Activated B cell treated with CpG ODN at 0.5 μM for 24 hours (primary cell): ENCODE data around the gene GALNT5. TPM values are rescaled to one million over a fixed set of nuclear protein-coding genes. Genes with fewer than 3 reads are reported as not detected.

Experiments used
- ATAC-seq: fragments of 200-7000 bp; cut with Tn5 transposase; one replicate; pipeline ENCODE4 v1.10.0; 2021; ENCODE audit warnings: low read depth, mild to moderate bottlenecking, moderate library complexity
- CTCF ChIA-PET: fragments of 350-600 bp; sonication (Branson Sonifier 250); formaldehyde crosslinking; loops from one replicate; lab custom pipeline; 2021; ENCODE audit warnings: antibody characterized with exemption; lab: Charles Lee
- POLR2A ChIA-PET: fragments of 350-600 bp; sonication (Branson Sonifier 250); formaldehyde crosslinking; loops from one replicate; lab custom pipeline; 2021; ENCODE audit warnings: antibody characterized with exemption; lab: Charles Lee
- DNase-seq: peaks from one replicate; pipeline ENCODE4 v3.0.0; 2022
- H3K27ac Mint-ChIP-seq: one replicate; pipeline ENCODE4 v1.8.0; 2020; ENCODE audit warnings: mixed read lengths
- H3K27me3 Mint-ChIP-seq: one replicate; pipeline ENCODE4 v1.8.0; 2021; ENCODE audit warnings: mixed read lengths
- H3K36me3 Mint-ChIP-seq: one replicate; pipeline ENCODE4 v1.8.0; 2021; ENCODE audit warnings: low read depth, mixed read lengths
- H3K4me1 Mint-ChIP-seq: one replicate; pipeline ENCODE4 v1.8.0; 2021; ENCODE audit warnings: mixed read lengths
- H3K4me3 Mint-ChIP-seq: one replicate; pipeline ENCODE4 v1.8.0; 2020; ENCODE audit warnings: mild to moderate bottlenecking, mixed read lengths
- H3K9me3 Mint-ChIP-seq: one replicate; pipeline ENCODE4 v1.8.0; 2020; ENCODE audit warnings: mixed read lengths
- intact Hi-C: fragments of 100-400 bp; cut with micrococcal nuclease; formaldehyde crosslinking; loops from one replicate; pipeline ENCODE4 v1.15.1; 2024
- total RNA-seq: library from RNA; stranded (reverse); gene quantifications from 2 replicates; pipeline ENCODE4 v1.2.3, GENCODE V29; 2022
- TF ChIP-seq, protein P1 (sequence below): fragments of 200-600 bp; IDR thresholded peaks from one replicate; pipeline ENCODE4 v1.8.0; 2022; ENCODE audit warnings: antibody characterized with exemption, mild to moderate bottlenecking

GALNT5 gene
- total RNA-seq, 1 donor from 2014 or later, result not detected

- ATAC-seq (no peak), DNase-seq (no peak)
- Mint-ChIP-seq H3K4me1 (peaks cover 6% of the 10 kb centered on the region), H3K4me3 (no peak overlapping the region), H3K36me3 (no peaks in the 10 kb centered on the region), H3K27ac (no peak overlapping the region), H3K27me3 (no peaks in the 10 kb centered on the region), H3K9me3 (no peaks in the 10 kb centered on the region)
- TF ChIP-seq, protein P1, sequence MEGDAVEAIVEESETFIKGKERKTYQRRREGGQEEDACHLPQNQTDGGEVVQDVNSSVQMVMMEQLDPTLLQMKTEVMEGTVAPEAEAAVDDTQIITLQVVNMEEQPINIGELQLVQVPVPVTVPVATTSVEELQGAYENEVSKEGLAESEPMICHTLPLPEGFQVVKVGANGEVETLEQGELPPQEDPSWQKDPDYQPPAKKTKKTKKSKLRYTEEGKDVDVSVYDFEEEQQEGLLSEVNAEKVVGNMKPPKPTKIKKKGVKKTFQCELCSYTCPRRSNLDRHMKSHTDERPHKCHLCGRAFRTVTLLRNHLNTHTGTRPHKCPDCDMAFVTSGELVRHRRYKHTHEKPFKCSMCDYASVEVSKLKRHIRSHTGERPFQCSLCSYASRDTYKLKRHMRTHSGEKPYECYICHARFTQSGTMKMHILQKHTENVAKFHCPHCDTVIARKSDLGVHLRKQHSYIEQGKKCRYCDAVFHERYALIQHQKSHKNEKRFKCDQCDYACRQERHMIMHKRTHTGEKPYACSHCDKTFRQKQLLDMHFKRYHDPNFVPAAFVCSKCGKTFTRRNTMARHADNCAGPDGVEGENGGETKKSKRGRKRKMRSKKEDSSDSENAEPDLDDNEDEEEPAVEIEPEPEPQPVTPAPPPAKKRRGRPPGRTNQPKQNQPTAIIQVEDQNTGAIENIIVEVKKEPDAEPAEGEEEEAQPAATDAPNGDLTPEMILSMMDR, result no peak
- ChIA-PET CTCF (interaction anchor here (0.6 to 4.4 kb wide), 5 partner anchors 8 to 1953 kb away, joined by 3 to 62 read pairs (median 6); partner anchors contain the start of gene ERMN), POLR2A (no interaction called here)
- intact Hi-C loops, result no loop called here
These were observed 76.8 kb downstream of the GALNT5 start for GRCh38 chr2:157334335-157334734.

DNA sequence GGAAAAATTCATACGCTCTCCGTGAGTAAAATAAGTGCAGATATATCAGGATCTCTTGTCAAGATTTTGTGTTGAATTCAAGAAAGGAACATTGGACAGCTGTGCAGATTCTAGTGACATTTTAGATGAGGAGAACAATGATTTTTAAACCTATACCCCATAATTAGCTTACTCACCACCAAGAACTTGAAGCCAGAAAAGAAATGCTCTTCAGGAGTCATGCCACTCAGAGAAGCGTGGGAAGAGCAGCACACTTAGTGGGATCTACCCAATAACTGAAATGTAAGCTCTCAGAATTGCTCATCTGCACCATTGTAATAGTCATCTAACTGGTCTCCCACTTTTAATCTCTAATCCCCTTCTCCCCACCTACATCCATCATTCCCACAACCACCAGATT lies 77.3 kb downstream of the GALNT5 start:
- peaks cover 6% of the 10 kb centered on the region for H3K4me1 Mint-ChIP-seq

DNA sequence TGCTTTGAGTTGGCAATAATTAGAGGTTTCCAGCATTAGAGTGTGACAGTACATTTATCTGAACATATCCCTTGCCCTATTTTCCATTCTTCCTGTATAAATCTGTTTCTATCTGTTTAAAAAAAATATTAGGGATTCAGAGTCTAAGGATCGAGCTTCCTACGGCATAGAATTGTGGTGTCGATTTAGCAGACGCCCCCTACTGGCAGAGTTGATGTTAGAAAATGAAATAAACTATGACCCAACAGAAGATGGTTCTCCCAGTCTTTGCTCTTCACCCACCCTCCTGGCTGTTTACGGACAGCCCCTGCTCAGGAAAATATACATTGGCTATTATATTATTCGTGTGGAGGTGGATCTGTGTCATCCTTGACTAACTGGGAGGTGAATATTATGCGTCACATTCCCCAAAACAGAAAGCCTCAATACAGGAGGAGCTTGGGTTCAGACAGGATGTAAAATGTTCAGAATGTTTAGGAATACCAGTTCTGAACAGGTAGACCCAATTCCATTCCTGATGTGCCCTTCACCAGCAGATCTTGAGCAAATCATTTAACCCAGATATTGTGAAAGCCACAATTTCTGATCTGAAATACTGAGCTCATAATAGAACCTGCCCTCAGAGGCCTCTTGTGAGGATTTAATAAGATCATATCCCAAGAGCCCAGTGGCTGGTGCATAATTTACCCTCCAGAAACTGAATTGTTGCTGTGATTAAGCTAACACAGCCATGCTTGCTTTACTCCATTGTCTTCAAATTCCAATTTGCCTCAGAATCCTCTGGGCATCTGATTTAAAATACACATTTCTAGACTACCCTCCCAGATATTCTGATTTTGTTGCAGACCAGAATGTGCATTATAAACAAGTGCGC lies 78.9 kb downstream of the GALNT5 start:
- DNase-seq (no peak), ATAC-seq (peak; percentile 56)
- Mint-ChIP-seq H3K27me3 (no peaks in the 10 kb centered on the region), H3K36me3 (peaks cover 6% of the 10 kb centered on the region), H3K27ac (no peak overlapping the region), H3K4me1 (peaks cover 6% of the 10 kb centered on the region), H3K4me3 (peak overlapping the region; percentile 11), H3K9me3 (no peaks in the 10 kb centered on the region)
- CTCF ChIA-PET, result interaction anchor here (0.7 to 4.4 kb wide), 29 partner anchors 10 to 261 kb away, joined by 3 to 62 read pairs (median 5); partner anchors contain the start of gene ERMN
- POLR2A ChIA-PET, result interaction anchor here (1.0 to 2.1 kb wide), 6 partner anchors 9 to 117 kb away, joined by 3 to 8 read pairs (median 4); no protein-coding TSS in a partner anchor
- TF ChIP-seq, protein P1, result peak; percentile 80
- intact Hi-C loops, result loop anchor here (2.0 kb wide), 2 partner anchors 68 to 76 kb away; no protein-coding TSS in a partner anchor

More for the DNA sequence above, 77.3 kb downstream of the GALNT5 start:
- no peaks in the 10 kb centered on the region for H3K36me3 Mint-ChIP-seq
- DNase-seq (no peak), ATAC-seq (no peak)
- H3K27ac Mint-ChIP-seq, result no peak overlapping the region
- intact Hi-C loops, result no loop called here
- TF ChIP-seq, protein P1, result no peak
- no peaks in the 10 kb centered on the region for H3K9me3 Mint-ChIP-seq
- no peak overlapping the region for H3K4me3 Mint-ChIP-seq
- ChIA-PET CTCF (interaction anchor here (1.6 to 4.4 kb wide), 10 partner anchors 8 to 157 kb away, joined by 5 to 62 read pairs (median 10); partner anchors contain the start of gene ERMN), POLR2A (interaction anchor here (2.1 kb wide), 1 partner anchor 79 kb away, joined by 8 read pairs; no protein-coding TSS in a partner anchor)
- H3K27me3 Mint-ChIP-seq, result no peaks in the 10 kb centered on the region

DNA sequence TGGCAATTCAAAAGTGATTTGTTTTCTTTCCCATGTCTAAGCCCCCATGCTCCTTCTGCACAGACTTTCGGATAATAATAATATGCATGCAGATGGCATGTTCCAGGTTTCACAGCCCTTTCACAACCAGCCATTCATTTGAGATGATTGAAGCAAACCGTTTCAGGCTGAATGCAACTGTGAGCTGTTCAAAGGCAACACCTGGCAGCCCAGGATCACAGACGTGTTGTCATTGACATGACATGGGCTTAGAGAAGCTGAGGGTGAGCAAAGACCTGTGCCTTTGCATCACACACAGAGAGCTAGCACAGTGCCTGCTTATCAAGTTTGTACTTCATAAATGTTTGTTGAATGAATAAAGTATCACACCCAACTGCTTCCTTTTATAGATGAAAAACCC lies 80.5 kb downstream of the GALNT5 start:
- ChIA-PET CTCF (interaction anchor here (1.2 to 4.4 kb wide), 5 partner anchors 9 to 127 kb away, joined by 3 to 62 read pairs (median 7); partner anchors contain the start of gene ERMN), POLR2A (no interaction called here)
- no peaks in the 10 kb centered on the region for H3K27me3 Mint-ChIP-seq

More for the DNA sequence above, 80.5 kb downstream of the GALNT5 start:
- H3K27ac Mint-ChIP-seq, result no peak overlapping the region
- no peak for ATAC-seq
- TF ChIP-seq, protein P1, result no peak
- H3K9me3 Mint-ChIP-seq, result peaks cover 11% of the 10 kb centered on the region
- no peak overlapping the region for H3K4me3 Mint-ChIP-seq
- H3K36me3 Mint-ChIP-seq, result peaks cover 21% of the 10 kb centered on the region
- intact Hi-C loops, result loop anchor here (2.0 kb wide), 2 partner anchors 67 to 75 kb away; no protein-coding TSS in a partner anchor
- H3K4me1 Mint-ChIP-seq, result peaks cover 6% of the 10 kb centered on the region
- DNase-seq, result no peak
